Gastroesophageal sphincter (tissue), 2 donors: ENCODE measurements around the gene TSHZ2.

Experiments
- EP300 ChIP-seq: sonication (generic); formaldehyde crosslinking; IDR thresholded peaks from one replicate; pipeline ENCODE4 v1.6.1; 2017; ENCODE audit warnings: antibody characterized with exemption, mild to moderate bottlenecking
- POLR2A ChIP-seq, 2 donors: fragments of 450-650 bp; IDR thresholded peaks; one replicate each; pipeline ENCODE4 v1.6.1; 2017; ENCODE audit warnings: antibody characterized with exemption in 2 of 2, mild to moderate bottlenecking in 2 of 2, moderate library complexity in 1 of 2
- POLR2AphosphoS5 ChIP-seq: sonication (generic); formaldehyde crosslinking; IDR thresholded peaks from one replicate; pipeline ENCODE4 v1.6.1; 2017; ENCODE audit warnings: antibody characterized with exemption

GRCh38 chr20:53490620-53491019 lies 518.5 kb downstream of the TSHZ2 start:
- no peak for TF ChIP-seq EP300
- no peak for TF ChIP-seq POLR2A (IDR thresholded peaks at IDR 0.05)
- no peak for TF ChIP-seq POLR2AphosphoS5
